Keratinocyte (primary cell): ENCODE measurements around the gene HOXC11.

Experiments used
- EZH2 ChIP-seq: IDR thresholded peaks from one replicate; pipeline ENCODE4 v1.6.1; 2012; ENCODE audit warnings: inconsistent platforms, mild to moderate bottlenecking, low read length, moderate library complexity
- TF ChIP-seq, protein P1 (sequence below), 3 experiments: IDR thresholded peaks in 1 of 3; conservative IDR thresholded peaks in 1 of 3; optimal IDR thresholded peaks in 1 of 3; 2 replicates in 2 of 3; 3 replicates in 1 of 3; pipeline versions ENCODE3 to v1.5.1; 2011; ENCODE audit warnings: low read length in 3 of 3, mild to moderate bottlenecking in 3 of 3, moderate library complexity in 2 of 3, control low read depth in 1 of 3, inconsistent platforms in 1 of 3; ENCODE audit not compliant: insufficient read depth in 2 of 3; ENCODE audit errors: extremely low read depth in 1 of 3

DNA sequence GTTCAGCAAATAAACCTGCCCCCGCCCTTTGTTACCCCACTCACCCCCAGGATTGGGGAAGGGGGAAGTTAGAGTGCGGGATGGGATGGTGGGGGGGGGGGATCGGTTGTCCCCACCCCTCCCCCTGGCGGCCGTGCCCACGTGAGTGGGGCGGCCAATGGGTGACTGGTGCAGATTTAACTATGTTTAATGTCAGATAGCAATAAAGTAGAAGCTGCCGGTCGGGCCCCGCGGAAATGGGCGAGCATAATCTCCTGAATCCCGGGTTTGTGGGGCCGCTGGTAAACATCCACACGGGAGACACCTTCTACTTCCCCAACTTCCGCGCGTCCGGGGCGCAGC is 18.3 kb upstream of the HOXC11 start, which contains the start of gene HOXC12:
- TF ChIP-seq, protein P1, sequence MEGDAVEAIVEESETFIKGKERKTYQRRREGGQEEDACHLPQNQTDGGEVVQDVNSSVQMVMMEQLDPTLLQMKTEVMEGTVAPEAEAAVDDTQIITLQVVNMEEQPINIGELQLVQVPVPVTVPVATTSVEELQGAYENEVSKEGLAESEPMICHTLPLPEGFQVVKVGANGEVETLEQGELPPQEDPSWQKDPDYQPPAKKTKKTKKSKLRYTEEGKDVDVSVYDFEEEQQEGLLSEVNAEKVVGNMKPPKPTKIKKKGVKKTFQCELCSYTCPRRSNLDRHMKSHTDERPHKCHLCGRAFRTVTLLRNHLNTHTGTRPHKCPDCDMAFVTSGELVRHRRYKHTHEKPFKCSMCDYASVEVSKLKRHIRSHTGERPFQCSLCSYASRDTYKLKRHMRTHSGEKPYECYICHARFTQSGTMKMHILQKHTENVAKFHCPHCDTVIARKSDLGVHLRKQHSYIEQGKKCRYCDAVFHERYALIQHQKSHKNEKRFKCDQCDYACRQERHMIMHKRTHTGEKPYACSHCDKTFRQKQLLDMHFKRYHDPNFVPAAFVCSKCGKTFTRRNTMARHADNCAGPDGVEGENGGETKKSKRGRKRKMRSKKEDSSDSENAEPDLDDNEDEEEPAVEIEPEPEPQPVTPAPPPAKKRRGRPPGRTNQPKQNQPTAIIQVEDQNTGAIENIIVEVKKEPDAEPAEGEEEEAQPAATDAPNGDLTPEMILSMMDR (optimal IDR thresholded peaks at IDR 0.05 in 1 of 3, IDR thresholded peaks at IDR 0.05 in 1 of 3, conservative IDR thresholded peaks at IDR 0.05 in 1 of 3; ENCODE audit: extremely low read depth in 1 of 3, insufficient read depth in 2 of 3, low read length in 3 of 3), result no peak
- no peak for TF ChIP-seq EZH2
